ENCODE results near the gene ANKS3.

- TF ChIP-seq CTCF (IDR thresholded peaks at IDR 0.05) (no peak), ZFX (IDR thresholded peaks at IDR 0.05; ENCODE audit: borderline replicate concordance) (no peak)
Measured at GRCh38 chr16:4684058-4684715, 49.9 kb downstream of the ANKS3 start.
